NCI-H82 (cell line): ENCODE data around the gene C6orf141.
"Not testable (repeated sequence)": the region's sequence is repeated elsewhere in the genome, so short reads cannot be mapped to it uniquely, and the experiment has no call there.

Source experiments
- DNase-seq: peaks from one replicate; lab custom pipeline; 2025; lab: John Stamatoyannopoulos, UW

The C6orf141 gene

GRCh38 chr6:49576618-49577017 lies 26.1 kb downstream of the C6orf141 start:
- no peak for DNase-seq

DNA sequence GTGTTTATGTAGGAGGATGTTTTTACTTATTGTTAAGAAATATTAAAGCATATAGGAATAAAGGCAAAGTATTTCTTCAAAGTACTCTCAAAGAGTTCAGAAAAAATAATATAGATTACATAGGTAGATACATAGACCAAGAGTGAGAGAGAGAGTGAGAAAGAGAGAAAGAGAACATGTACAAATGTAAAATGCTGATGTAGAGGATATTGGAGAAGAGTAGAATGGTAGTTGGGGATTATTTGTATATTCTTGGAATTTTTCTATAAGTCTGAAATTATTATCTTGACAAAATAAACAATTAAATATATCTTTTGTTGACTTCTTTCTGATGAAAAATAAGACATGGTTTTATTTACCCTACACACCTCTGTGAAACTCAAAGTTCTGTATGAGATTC lies 29.2 kb downstream of the C6orf141 start:
- DNase-seq: no peak

GRCh38 chr6:49582529-49582928 lies 32.1 kb downstream of the C6orf141 start:
- DNase-seq: no peak

- not testable (repeated sequence) for DNase-seq
Measured at GRCh38 chr6:49587262-49587661, 36.8 kb downstream of the C6orf141 start.
